Fibroblast of lung (primary cell): ENCODE data around the gene GDI2.

Source experiments
- CTCF ChIP-seq, 2 donors: IDR thresholded peaks in 1 of 2; conservative IDR thresholded peaks in 1 of 2; 1 replicate in 1 of 2; 2 replicates in 1 of 2; pipeline ENCODE4 v1.5.1; 2011 to 2012; ENCODE audit warnings: low read length in 2 of 2, control low read depth in 1 of 2, inconsistent platforms in 1 of 2, low read depth in 1 of 2, mild to moderate bottlenecking in 1 of 2
- EZH2 ChIP-seq: IDR thresholded peaks from 2 replicates; pipeline ENCODE4 v1.5.1; 2012; ENCODE audit warnings: low read length, control low read depth, mild to moderate bottlenecking; ENCODE audit errors: missing control alignments

- TF ChIP-seq CTCF (conservative IDR thresholded peaks at IDR 0.05 in 1 of 2, IDR thresholded peaks at IDR 0.05 in 1 of 2; ENCODE audit: low read depth in 1 of 2, low read length in 2 of 2) (no peak), EZH2 (no peak)
These were observed 29.9 kb downstream of the GDI2 start for GRCh38 chr10:5783300-5783699.
